Activated effector memory CD4-positive, alpha-beta T cell treated with Interleukin-2 at 50 U/mL for 16 hours (primary cell): ENCODE data around the gene SP4.

ENCODE experiments used
- DNase-seq: peaks from one replicate; pipeline ENCODE4 v3.0.0-alpha.2; 2020

The SP4 gene

GRCh38 chr7:21427871-21428658 lies at the start of gene SP4:
Gene SP4, plus strand, starts transcription at chr7:21428083. Its CDS starts 169 bp downstream, at chr7:21428252.
- DNase-seq = peak; percentile 96

- DNase-seq = no peak
Measured at GRCh38 chr7:21383227-21384220, 44.4 kb upstream of the SP4 start.

DNA sequence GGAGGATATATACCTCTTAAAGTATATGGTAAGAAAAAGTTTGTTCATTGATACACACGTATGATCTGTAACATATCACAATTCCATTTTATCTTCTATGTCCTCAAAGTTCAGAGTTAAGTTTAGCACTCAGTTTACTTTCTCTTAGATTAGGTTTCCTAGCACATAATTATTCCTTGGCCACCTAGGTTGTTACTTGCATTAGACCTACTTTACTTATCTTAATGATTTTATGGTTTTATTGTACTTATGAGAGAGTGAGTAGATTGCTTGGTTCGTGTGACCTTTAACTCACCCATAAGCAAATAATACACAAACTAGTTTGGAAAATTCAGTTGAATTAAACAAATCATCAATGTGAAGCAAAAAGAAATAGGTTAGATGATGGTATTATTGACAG lies 33.9 kb upstream of the SP4 start:
- DNase-seq = no peak

DNA sequence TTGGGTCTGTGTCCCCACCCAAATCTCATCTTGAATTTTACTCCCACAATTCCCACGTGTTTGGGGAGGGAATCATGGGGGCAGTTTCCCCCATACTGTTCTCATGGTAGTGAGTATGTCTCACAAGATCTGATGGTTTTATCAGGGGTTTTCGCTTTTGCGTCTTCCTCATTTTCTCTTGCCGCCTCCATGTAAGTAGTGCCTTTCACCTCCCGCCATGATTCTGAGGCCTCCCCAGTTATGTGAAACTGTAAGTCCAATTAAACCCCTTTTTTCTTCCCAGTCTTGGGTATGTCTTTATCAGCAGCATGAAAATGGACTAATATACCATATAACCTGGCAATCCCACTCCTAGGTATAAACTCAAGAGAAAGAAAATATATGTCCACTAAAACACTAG lies 25.9 kb upstream of the SP4 start:
- DNase-seq = no peak

GRCh38 chr7:21407796-21408480 lies 19.9 kb upstream of the SP4 start:
- no peak for DNase-seq

DNA sequence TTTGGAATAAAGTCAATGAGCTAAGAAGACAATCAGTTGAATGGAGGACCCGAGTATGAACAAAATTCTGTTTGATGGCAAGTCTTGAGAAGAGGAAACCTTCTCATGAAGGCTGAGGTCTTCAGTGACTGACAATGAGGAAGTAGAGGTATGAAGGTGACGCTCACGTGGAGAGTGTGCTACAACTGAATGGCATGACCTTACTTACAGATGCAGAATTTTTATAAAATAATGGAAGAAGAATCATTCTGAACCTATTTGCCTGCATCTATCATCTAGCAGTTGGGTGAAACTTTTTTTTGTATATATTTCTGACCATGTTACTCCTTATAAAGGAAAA lies 19.4 kb upstream of the SP4 start:
- DNase-seq = no peak

- no peak for DNase-seq
Measured at GRCh38 chr7:21412410-21412851, 15.5 kb upstream of the SP4 start.

GRCh38 chr7:21412957-21413356 lies 14.9 kb upstream of the SP4 start:
- DNase-seq = no peak

DNA sequence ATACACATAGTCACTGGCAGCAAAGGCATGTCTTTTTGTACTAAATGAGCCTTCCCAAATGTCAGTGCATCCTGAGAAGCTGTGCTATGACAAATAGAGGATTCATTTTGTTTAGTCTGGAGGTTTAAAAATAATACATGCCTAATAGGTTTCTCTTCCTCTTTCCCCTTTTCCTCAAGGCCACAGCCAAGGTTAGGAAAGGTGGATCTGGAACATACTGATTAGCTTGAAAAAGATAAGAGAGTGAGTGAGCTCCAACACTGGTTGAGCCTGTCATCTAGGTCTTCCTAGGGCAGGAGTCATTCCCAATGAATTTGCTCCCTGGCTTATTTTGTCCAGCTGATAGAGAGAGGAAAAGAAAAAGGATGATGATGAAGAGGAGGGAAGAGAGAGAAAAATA lies 14.4 kb upstream of the SP4 start:
- no peak for DNase-seq

DNA sequence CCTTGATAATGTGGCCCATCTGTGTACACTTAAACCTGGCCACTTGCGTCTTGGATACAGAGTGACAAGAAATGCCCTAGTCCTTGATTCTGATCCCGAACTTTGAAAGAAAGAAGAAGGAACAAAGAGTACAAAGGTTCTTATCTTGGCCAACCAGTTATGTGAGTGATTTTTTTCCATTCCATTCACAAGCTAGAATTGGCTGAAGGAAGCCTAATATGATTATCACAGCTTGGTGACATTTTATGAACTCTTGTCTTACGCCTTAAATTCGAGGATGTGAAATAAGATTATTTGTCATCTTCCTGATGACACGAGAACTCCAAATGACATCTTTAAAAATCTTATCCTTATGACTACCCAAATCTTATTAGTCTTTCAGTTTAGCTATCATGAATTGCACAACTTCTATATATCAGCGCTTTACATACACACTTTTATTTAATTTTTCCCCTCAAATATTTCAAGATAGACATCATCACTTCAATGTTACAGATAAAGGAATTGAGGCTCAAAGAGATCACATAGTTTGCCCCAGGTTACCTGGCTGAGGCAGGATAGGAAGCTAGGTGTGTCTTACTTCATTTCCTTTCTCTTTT lies 13.0 kb upstream of the SP4 start:
- no peak for DNase-seq

GRCh38 chr7:21417647-21418046 lies 10.2 kb upstream of the SP4 start:
- DNase-seq = no peak

GRCh38 chr7:21422751-21423150 lies 5.1 kb upstream of the SP4 start:
- no peak for DNase-seq

GRCh38 chr7:21425290-21425689 lies 2.6 kb upstream of the SP4 start:
- DNase-seq = no peak

- DNase-seq = no peak
Measured at GRCh38 chr7:21426286-21427181, 1.3 kb upstream of the SP4 start.

DNA sequence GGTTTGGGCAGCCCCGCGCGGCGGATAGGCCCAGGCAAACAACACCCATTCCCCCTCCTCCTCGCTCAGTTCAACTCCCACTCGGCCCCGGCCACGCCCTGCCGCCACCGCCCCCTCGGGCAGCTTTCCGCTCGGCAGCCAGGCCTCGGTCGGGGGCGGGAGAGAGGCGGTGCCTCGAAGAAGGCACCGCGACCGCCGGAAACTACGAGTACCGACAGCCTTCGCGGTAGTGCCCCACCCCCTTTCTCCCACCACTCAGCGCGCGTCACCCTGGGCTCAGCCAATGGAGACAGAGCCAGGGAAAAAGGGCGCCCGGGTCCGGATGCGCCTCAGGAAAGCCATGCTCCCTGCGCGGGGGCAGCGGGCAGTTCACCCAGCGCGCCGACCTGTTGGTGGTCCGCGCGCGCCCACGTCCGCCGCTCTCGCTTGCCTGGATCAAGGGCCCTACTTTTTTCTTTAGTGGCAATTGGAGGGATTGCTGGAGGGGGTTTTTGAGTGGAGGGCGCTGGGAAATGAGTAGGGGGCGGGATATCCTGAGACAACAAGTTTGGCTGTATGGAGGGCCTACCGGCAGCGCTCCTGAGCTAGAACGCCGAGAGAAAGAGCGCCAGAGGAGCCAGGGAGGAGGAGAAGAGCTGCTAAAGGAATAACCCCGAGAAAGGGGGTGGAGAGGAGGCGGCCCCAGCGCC lies 557 bp upstream of the SP4 start:
- DNase-seq = peak; percentile 100

GRCh38 chr7:21428659-21428941 lies 717 bp downstream of the SP4 start:
- no peak for DNase-seq

DNA sequence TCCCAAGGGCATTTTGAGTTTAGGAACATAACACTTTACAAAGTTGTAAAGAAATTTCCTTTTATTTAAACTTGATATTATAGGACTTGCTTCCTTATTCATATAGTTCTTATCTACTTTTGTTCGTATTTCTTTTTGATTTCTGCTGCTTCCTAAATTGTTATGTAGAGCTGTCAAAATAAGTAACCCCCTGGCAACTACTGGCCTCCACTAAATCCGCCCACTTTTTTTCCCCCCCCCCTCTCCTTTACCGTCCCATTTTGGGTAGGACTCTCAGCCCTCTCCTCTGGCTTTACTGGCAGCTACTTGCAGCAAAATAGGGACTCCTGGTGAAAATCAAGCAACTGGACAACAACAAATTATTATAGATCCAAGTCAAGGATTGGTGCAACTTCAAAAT lies 1.1 kb downstream of the SP4 start:
- no peak for DNase-seq

DNA sequence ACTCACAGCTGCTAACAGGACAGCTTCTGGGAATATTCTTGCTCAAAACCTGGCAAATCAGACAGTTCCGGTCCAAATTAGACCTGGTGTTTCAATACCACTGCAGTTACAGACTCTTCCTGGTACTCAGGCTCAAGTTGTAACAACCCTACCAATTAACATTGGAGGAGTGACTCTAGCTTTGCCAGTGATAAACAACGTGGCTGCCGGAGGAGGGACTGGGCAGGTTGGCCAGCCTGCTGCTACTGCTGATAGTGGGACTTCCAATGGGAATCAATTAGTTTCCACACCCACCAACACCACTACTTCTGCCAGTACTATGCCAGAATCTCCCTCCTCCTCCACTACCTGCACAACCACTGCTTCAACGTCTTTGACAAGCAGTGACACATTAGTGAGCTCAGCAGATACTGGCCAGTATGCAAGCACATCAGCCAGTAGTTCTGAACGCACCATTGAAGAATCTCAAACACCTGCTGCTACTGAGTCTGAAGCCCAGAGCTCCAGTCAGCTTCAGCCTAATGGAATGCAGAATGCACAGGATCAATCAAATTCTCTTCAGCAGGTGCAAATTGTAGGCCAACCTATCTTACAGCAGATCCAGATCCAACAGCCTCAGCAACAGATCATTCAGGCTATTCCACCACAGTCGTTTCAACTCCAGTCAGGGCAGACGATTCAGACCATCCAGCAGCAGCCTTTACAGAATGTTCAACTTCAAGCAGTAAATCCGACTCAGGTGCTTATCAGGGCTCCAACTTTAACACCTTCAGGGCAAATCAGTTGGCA lies 2.1 kb downstream of the SP4 start:
- no peak for DNase-seq

DNA sequence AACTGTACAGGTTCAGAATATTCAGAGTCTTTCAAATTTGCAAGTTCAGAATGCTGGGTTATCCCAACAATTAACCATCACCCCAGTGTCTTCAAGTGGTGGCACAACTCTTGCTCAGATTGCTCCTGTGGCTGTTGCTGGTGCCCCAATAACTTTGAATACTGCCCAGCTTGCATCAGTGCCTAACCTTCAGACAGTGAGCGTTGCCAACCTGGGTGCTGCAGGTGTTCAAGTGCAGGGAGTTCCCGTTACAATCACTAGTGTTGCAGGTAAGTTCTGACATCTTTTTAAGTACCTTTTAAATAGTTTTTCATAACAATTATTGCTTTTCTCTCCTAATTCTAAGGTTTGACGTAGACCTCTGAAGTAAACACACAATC lies 2.7 kb downstream of the SP4 start:
- DNase-seq = no peak

GRCh38 chr7:21443149-21443841 lies 15.4 kb downstream of the SP4 start:
- no peak for DNase-seq
